ENCODE data around the gene COL13A1. TPM values are rescaled to one million over a fixed set of nuclear protein-coding genes. Genes with fewer than 3 reads are reported as not detected.

The COL13A1 gene
- polyA plus RNA-seq, 12 donors = 5.8 to 19.9 (median 10.5) TPM; not detected in 1

Other genes with a start within 250 kb of the COL13A1 start
- gene NEUROG3, start 228.5 kb upstream of the COL13A1 start, polyA plus RNA-seq (ENCODE audit: insufficient read length in 12 of 12) = not detected
- gene FAM241B, start 171.7 kb upstream of the COL13A1 start, polyA plus RNA-seq (ENCODE audit: insufficient read length in 12 of 12) = under 1 TPM in 9 of 12 donors, not detected in 3; 0.25 to 0.83 (median 0.37) TPM

Measured in muscle of arm (tissue), 12 donors.